ENCODE results near the gene NTRK3.

GRCh38 chr15:87828608-87829007, 427.9 kb downstream of the NTRK3 start:
- TF ChIP-seq CTCF (IDR thresholded peaks at IDR 0.05 in 8 of 11, conservative IDR thresholded peaks at IDR 0.05 in 3 of 11) (no peak), POLR2AphosphoS5 (IDR thresholded peaks at IDR 0.05) (no peak), POLR2A (IDR thresholded peaks at IDR 0.05) (no peak)
